GM12878 (cell line): Measurements from ENCODE around the gene SEC31A. TPM values are rescaled to one million over a fixed set of nuclear protein-coding genes. Genes with fewer than 3 reads are reported as not detected.

Experiments
- ETV6 ChIP-seq, 2 experiments: fragments of 450-650 bp in 1 of 2; IDR thresholded peaks in 1 of 2; conservative IDR thresholded peaks in 1 of 2; 2 replicates each; pipeline ENCODE4 v1.6.1; 2014; ENCODE audit warnings: antibody characterized with exemption in 1 of 2, borderline replicate concordance in 1 of 2, low read depth in 1 of 2, mild to moderate bottlenecking in 1 of 2, moderate library complexity in 1 of 2
- FOXM1 ChIP-seq: IDR thresholded peaks from 2 replicates; pipeline ENCODE4 v1.6.1; 2012; ENCODE audit warnings: low read depth, mild to moderate bottlenecking, inconsistent platforms, low read length, moderate library complexity
- HDAC6 ChIP-seq: fragments of 200-600 bp; sonication (generic); IDR thresholded peaks from one replicate; pipeline ENCODE4 v1.8.0; 2017; ENCODE audit warnings: antibody characterized with exemption; ENCODE audit not compliant: unreplicated experiment
- HSF1 ChIP-seq: fragments of 150-350 bp; IDR thresholded peaks from 2 replicates; pipeline ENCODE4 v1.6.1; 2014; ENCODE audit warnings: mild to moderate bottlenecking, low read depth, low read length
- MEF2A ChIP-seq: IDR thresholded peaks from 2 replicates; pipeline ENCODE4 v1.6.1; 2011; ENCODE audit warnings: low read depth, mild to moderate bottlenecking, low read length, moderate library complexity; ENCODE audit not compliant: insufficient read depth
- NR2F1 ChIP-seq: fragments of 450-650 bp; conservative IDR thresholded peaks from 2 replicates; pipeline ENCODE4 v1.6.1; 2017; ENCODE audit warnings: mild to moderate bottlenecking
- PBX3 ChIP-seq: IDR thresholded peaks from 2 replicates; pipeline ENCODE4 v1.6.1; 2011; ENCODE audit warnings: mild to moderate bottlenecking, low read depth, low read length, moderate library complexity; ENCODE audit not compliant: insufficient replicate concordance
- SIX5 ChIP-seq: IDR thresholded peaks from 2 replicates; pipeline ENCODE4 v1.6.1; 2011; ENCODE audit warnings: mild to moderate bottlenecking, low read depth, low read length, moderate library complexity; ENCODE audit not compliant: severe bottlenecking
- SKIL ChIP-seq: fragments of 450-650 bp; IDR thresholded peaks from 2 replicates; pipeline ENCODE4 v1.6.1; 2017; ENCODE audit warnings: mild to moderate bottlenecking, low read depth, inconsistent platforms; ENCODE audit not compliant: poor library complexity, severe bottlenecking
- ZNF207 ChIP-seq: fragments of 450-650 bp; IDR thresholded peaks from 2 replicates; pipeline ENCODE4 v1.6.1; 2014; ENCODE audit warnings: antibody characterized with exemption, mild to moderate bottlenecking, borderline replicate concordance
- ZNF592 ChIP-seq: fragments of 450-650 bp; IDR thresholded peaks from 2 replicates; pipeline ENCODE4 v1.6.1; 2017; ENCODE audit warnings: mild to moderate bottlenecking, moderate library complexity
- ZNF622 ChIP-seq: fragments of 450-650 bp; IDR thresholded peaks from 2 replicates; pipeline ENCODE4 v1.6.1; 2017; ENCODE audit warnings: mild to moderate bottlenecking, inconsistent platforms
- ZSCAN29 ChIP-seq: fragments of 450-650 bp; IDR thresholded peaks from 2 replicates; pipeline ENCODE4 v1.6.1; 2017; ENCODE audit warnings: mild to moderate bottlenecking, moderate library complexity
- polyA plus RNA-seq, 11 experiments: library from polyadenylated mRNA; depleted of rRNA in 4 of 11; unstranded in 6 of 11; stranded (reverse) in 5 of 11; fragments of >200 nt; fragmentation: Nextera tagmentation in 4 of 11; fragmentation: Illumina TruSeq in 1 of 11; extraction: Ambion mirVana in 4 of 11; extraction: Trizol in 1 of 11; gene quantifications; 1 replicate in 1 of 11; 2 replicates in 10 of 11; pipeline versions ENCODE4 v1.2.1 to v1.2.3, GENCODE V29; 2011 to 2016; ENCODE audit warnings: inconsistent platforms in 2 of 11, missing spikeins in 2 of 11, low read depth in 1 of 11
- total RNA-seq, 4 experiments: library from RNA; depleted of rRNA in 3 of 4; stranded (reverse); fragments of >200 nt in 3 of 4; fragmentation: Illumina TruSeq in 1 of 4; extraction: Trizol in 1 of 4; gene quantifications; 2 replicates each; pipeline versions ENCODE4 v1.2.1 to v1.2.3, GENCODE V29; 2013 to 2021

Gene SEC31A
- total and polyA plus RNA-seq, 10 of the 15 experiments (the other 5 are each of a cell fraction or from before 2014, with no cell fraction given): 74.6 to 171 (median 129) TPM

GRCh38 chr4:82776925-82777542, 113.9 kb downstream of the SEC31A start (continued):
- TF ChIP-seq SIX5 (no peak), ZSCAN29 (no peak), ZNF207 (no peak), ETV6 (conservative IDR thresholded peaks at IDR 0.05 in 1 of 2, IDR thresholded peaks at IDR 0.05 in 1 of 2; ENCODE audit: borderline replicate concordance in 1 of 2, low read depth in 1 of 2) (no peak), NR2F1 (no peak), HDAC6 (no peak), FOXM1 (no peak), ZNF622 (no peak), SKIL (no peak), MEF2A (no peak), HSF1 (no peak), ZNF592 (no peak), PBX3 (no peak)
